Common myeloid progenitor, CD34-positive (primary cell): Measurements from ENCODE around the gene FLNB.
A peak's percentile ranks its signal among the peaks of the same experiment; 100 is the strongest.

Experiments used
- CTCF ChIA-PET: fragments of 350-600 bp; sonication (Branson Sonifier 250); formaldehyde crosslinking; loops from one replicate; lab custom pipeline; 2021; ENCODE audit warnings: antibody characterized with exemption; lab: Charles Lee
- POLR2A ChIA-PET: fragments of 350-600 bp; sonication (Branson Sonifier 250); formaldehyde crosslinking; loops from one replicate; lab custom pipeline; 2021; ENCODE audit warnings: antibody characterized with exemption; lab: Charles Lee
- DNase-seq, 3 donors: peaks; one replicate each; pipeline versions ENCODE4 v3.0.0 to v3.0.0-alpha.2; 2013
- H3K27ac ChIP-seq, 2 experiments: 1 replicate in 1 of 2; 2 replicates in 1 of 2; pipeline ENCODE4 v1.7.0; 2013; ENCODE audit warnings: inconsistent platforms in 2 of 2, low read length in 2 of 2, mild to moderate bottlenecking in 2 of 2, low read depth in 1 of 2, moderate library complexity in 1 of 2; ENCODE audit not compliant: severe bottlenecking in 2 of 2, insufficient read depth in 1 of 2, poor library complexity in 1 of 2
- H3K27me3 ChIP-seq, 5 experiments: replicated peaks in 2 of 5; 1 replicate in 3 of 5; 2 replicates in 2 of 5; pipeline versions ENCODE4 v1.6.1 to v1.7.0; 2013; ENCODE audit warnings: low read length in 4 of 5, mild to moderate bottlenecking in 2 of 5, moderate library complexity in 2 of 5, inconsistent platforms in 1 of 5; ENCODE audit not compliant: insufficient read depth in 5 of 5, control insufficient read depth in 4 of 5
- H3K36me3 ChIP-seq, 4 experiments: 1 replicate in 2 of 4; 2 replicates in 2 of 4; pipeline versions ENCODE4 v1.6.1 to v1.7.0; 2013; ENCODE audit warnings: low read length in 3 of 4, control low read depth in 1 of 4, mild to moderate bottlenecking in 1 of 4; ENCODE audit not compliant: control insufficient read depth in 4 of 4, insufficient read depth in 4 of 4
- H3K4me1 ChIP-seq, 4 experiments: 1 replicate in 3 of 4; 2 replicates in 1 of 4; pipeline versions ENCODE4 v1.6.1 to v1.7.1; 2013; ENCODE audit warnings: low read length in 3 of 4, mild to moderate bottlenecking in 3 of 4, control low read depth in 1 of 4, inconsistent platforms in 1 of 4, moderate library complexity in 1 of 4; ENCODE audit not compliant: control insufficient read depth in 4 of 4, insufficient read depth in 4 of 4; ENCODE audit errors: control extremely low read depth in 1 of 4
- H3K4me3 ChIP-seq, 7 experiments: 1 replicate in 4 of 7; 2 replicates in 3 of 7; pipeline versions ENCODE4 v1.5.1 to v1.7.0; 2013; ENCODE audit warnings: mild to moderate bottlenecking in 7 of 7, low read length in 6 of 7, moderate library complexity in 6 of 7, inconsistent platforms in 2 of 7, low read depth in 2 of 7, control low read depth in 1 of 7; ENCODE audit not compliant: insufficient read depth in 4 of 7, control insufficient read depth in 1 of 7; ENCODE audit errors: extremely low read depth in 1 of 7
- H3K9me3 ChIP-seq, 5 experiments: 1 replicate in 4 of 5; 2 replicates in 1 of 5; pipeline versions ENCODE4 v1.6.1 to v1.7.1; 2013; ENCODE audit warnings: low read length in 4 of 5, mild to moderate bottlenecking in 2 of 5, inconsistent platforms in 1 of 5, low read depth in 1 of 5, moderate library complexity in 1 of 5; ENCODE audit not compliant: control insufficient read depth in 4 of 5, insufficient read depth in 2 of 5; ENCODE audit errors: control extremely low read depth in 1 of 5
- WGBS: methylation state at CpG from one replicate; pipeline ENCODE4 v1.1.5; 2013; ENCODE audit not compliant: insufficient coverage; 5-methylcytosine and 5-hydroxymethylcytosine counted together

Gene FLNB

DNA sequence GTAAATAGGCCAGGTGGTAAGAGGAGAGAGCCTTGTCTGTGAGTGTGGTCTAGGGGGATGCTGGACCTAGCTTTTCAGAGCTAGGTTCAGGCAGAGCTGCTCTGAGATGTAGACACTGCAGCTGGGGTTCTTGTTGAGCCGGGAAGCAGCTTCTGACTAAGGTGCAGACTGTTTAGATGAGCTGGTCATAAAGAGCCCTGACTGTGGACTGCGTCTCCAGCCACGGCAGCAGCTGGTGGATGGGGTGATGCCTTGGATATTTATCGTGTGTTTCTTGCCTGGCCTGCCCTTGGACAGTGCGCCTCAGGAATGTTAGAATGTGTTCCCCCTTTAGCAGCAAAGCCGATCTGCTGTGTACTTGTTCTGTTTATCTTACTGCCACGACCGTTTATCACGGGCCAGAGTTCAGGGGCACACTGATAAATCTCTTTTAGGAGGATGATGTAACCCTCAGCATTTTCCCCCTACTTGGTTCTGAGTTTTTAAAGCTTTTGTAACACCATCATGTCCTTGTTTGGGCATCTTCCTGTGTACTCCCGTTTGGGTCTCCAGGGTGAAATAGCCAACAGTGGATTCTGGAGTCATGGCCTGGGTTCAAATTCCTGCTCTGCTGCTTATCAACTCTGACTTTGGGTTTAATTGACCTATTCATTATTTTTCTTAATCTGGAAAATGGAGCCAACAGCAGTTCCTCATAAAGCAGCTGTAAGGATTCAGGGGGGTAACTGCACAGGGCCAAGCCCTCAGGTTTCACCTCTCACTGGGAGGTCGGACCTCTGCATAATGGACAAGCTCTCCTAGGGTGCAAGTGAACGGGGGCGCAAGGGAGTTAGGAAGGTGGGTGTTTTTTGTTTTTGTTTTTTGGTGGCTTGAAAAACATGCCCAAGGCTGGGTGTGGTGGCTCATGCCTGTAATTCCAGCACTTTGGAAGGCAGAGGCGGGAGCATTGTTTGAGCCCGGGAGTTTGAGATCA is 51.4 kb downstream of the FLNB start:
- H3K27ac ChIP-seq: no peak overlapping the region
- ChIA-PET CTCF (interaction anchor here (0.7 to 2.3 kb wide), 6 partner anchors 12 to 138 kb away, joined by 3 to 7 read pairs (median 3); no protein-coding TSS in a partner anchor), POLR2A (interaction anchor here (0.6 kb wide), 2 partner anchors 23 to 98 kb away, joined by 3 read pairs; no protein-coding TSS in a partner anchor)
- peaks cover 4 to 24% (median 23%) of the 10 kb centered on the region in 4 experiments for H3K4me1 ChIP-seq
- 83% methylated on average over 10 of the region's 15 CpGs for WGBS
- H3K36me3 ChIP-seq: peaks cover 0 to 6% (median 3%) of the 10 kb centered on the region in 4 experiments
- H3K27me3 ChIP-seq: no peaks in the 10 kb centered on the region
- no peaks in the 10 kb centered on the region for H3K9me3 ChIP-seq
- peak in 1 of 3 donors; percentile 37 for DNase-seq
- no peak overlapping the region for H3K4me3 ChIP-seq

DNA sequence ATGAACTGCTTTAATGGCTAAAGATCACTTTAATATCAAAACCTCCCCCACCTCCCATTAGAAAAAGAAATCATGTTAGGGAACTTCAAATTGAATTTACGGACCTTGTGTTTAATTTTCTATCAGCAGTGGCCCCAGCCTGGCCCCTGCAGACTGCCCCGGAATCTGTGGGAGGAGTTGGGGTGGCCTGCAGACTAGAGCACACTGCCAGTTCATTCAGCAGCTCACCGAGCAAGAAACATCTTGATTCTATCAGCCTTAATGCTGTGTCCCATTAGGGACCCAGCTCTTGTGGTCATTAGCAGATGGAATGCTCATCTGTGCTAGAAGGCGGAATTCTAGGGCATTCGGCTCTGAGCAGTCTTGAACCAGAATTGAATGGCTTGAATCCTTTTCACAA is 54.2 kb downstream of the FLNB start:
- H3K27ac ChIP-seq: no peak overlapping the region
- ChIA-PET CTCF (interaction anchor here (1.9 to 3.5 kb wide), 2 partner anchors 10 to 20 kb away, joined by 5 to 11 read pairs; no protein-coding TSS in a partner anchor), POLR2A (no interaction called here)
- no peak overlapping the region for H3K4me3 ChIP-seq
- H3K4me1 ChIP-seq: peaks cover 4 to 33% (median 25%) of the 10 kb centered on the region in 4 experiments
- H3K9me3 ChIP-seq: no peaks in the 10 kb centered on the region
- no peaks in the 10 kb centered on the region for H3K27me3 ChIP-seq
- peaks cover 0 to 6% (median 3%) of the 10 kb centered on the region in 4 experiments for H3K36me3 ChIP-seq
- DNase-seq: no peak
- WGBS: 89% methylated on average over 5 of the region's 5 CpGs

- 85% methylated on average over 10 of the region's 12 CpGs for WGBS
Observed at GRCh38 chr3:58063022-58063815, 55.0 kb downstream of the FLNB start.

DNA sequence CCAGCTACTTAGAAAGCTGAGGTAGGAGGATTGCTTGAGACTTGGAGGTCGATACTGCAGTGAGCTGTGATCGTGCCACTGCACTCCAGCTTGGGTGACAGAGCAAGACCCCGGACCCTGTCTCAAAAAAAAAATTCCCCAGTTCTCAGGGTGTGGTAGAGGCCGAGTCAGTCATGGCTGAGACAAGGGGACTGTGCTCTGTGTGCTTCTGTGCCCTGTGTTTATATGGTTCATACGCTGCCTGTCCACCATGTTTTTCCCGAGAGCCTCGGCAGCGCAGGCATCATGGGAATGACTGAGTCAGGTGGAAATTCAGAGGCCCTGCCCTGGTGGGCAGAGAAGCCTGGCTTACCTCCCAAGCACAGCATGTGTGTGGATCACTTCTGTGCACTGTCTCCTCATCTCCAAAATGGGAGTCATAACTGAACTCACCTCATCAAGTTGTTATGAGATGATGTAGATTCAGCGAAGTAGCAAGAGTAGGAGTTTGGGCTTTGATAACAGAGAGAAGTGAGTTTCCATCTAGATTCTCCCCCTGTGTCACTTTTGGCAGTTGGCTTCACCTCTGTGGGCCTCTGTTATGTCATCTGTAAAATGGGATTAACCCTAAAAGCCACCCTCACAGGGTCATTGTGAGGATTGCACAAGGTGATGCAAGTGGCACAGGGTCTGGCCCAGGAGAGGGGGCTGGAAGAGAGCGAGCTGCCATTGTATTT is 56.9 kb downstream of the FLNB start:
- Histone ChIP-seq H3K4me3 (no peak overlapping the region), H3K27ac (no peak overlapping the region), H3K27me3 (no peaks in the 10 kb centered on the region), H3K36me3 (peaks cover 0 to 2% (median 0%) of the 10 kb centered on the region in 4 experiments), H3K9me3 (no peaks in the 10 kb centered on the region), H3K4me1 (peaks cover 0 to 30% (median 24%) of the 10 kb centered on the region in 4 experiments)
- WGBS: 100% methylated on average over 8 of the region's 10 CpGs
- ChIA-PET CTCF (interaction anchor here (0.9 to 3.5 kb wide), 5 partner anchors 10 to 111 kb away, joined by 3 to 11 read pairs (median 4); no protein-coding TSS in a partner anchor), POLR2A (no interaction called here)
- no peak for DNase-seq

More at GRCh38 chr3:58063022-58063815, 55.0 kb downstream of the FLNB start:
- Histone ChIP-seq H3K9me3 (no peaks in the 10 kb centered on the region), H3K4me1 (peaks cover 4 to 33% (median 25%) of the 10 kb centered on the region in 4 experiments), H3K36me3 (peaks cover 0 to 6% (median 3%) of the 10 kb centered on the region in 4 experiments), H3K27me3 (no peaks in the 10 kb centered on the region), H3K27ac (no peak overlapping the region), H3K4me3 (peak overlapping the region in 1 of 7 experiments; percentile 16)
- peak in 2 of 3 donors; percentile 64 to 68 for DNase-seq
- POLR2A ChIA-PET: interaction anchor here (0.6 kb wide), 1 partner anchor 84 kb away, joined by 3 read pairs; no protein-coding TSS in a partner anchor
- CTCF ChIA-PET: interaction anchor here (0.6 to 3.5 kb wide), 8 partner anchors 11 to 248 kb away, joined by 3 to 11 read pairs (median 4); no protein-coding TSS in a partner anchor

- CTCF ChIA-PET: interaction anchor here (0.9 to 3.5 kb wide), 4 partner anchors 13 to 25 kb away, joined by 3 to 11 read pairs (median 4); no protein-coding TSS in a partner anchor
Observed at GRCh38 chr3:58065700-58066167, 57.5 kb downstream of the FLNB start.

DNA sequence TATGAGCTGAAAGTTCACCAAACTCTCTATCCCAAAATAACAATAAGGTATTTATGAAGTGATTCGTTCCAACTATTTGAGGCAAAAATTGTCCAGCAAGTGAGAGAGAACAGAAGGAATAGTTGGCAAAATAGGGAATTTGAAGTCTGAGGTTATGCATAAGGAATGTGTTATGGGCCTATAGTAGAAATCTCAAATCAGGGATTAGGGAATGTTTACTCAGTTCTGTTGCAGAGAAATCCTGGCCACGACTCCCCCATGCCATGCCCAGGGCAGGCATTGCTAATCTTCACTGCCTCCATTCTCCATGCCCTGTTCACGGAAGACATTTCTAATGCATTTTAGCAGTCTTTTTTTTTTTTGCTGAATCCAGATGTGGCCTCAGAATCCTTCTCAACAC is 58.6 kb downstream of the FLNB start:
- ChIA-PET CTCF (interaction anchor here (1.4 kb wide), 1 partner anchor 20 kb away, joined by 3 read pairs; no protein-coding TSS in a partner anchor), POLR2A (no interaction called here)
- Histone ChIP-seq H3K4me1 (peaks cover 0 to 30% (median 24%) of the 10 kb centered on the region in 4 experiments), H3K27me3 (no peaks in the 10 kb centered on the region), H3K9me3 (no peaks in the 10 kb centered on the region), H3K4me3 (no peak overlapping the region), H3K27ac (no peak overlapping the region), H3K36me3 (no peaks in the 10 kb centered on the region)
- WGBS: 75% methylated on average over 3 of the region's 3 CpGs
- no peak for DNase-seq

More at GRCh38 chr3:58065700-58066167, 57.5 kb downstream of the FLNB start:
- Histone ChIP-seq H3K27ac (no peak overlapping the region), H3K4me1 (peaks cover 0 to 30% (median 24%) of the 10 kb centered on the region in 4 experiments), H3K27me3 (no peaks in the 10 kb centered on the region), H3K4me3 (no peak overlapping the region), H3K36me3 (peaks cover 0 to 1% (median 0%) of the 10 kb centered on the region in 4 experiments), H3K9me3 (no peaks in the 10 kb centered on the region)
- DNase-seq: no peak
- 89% methylated on average over 5 of the region's 6 CpGs for WGBS
- POLR2A ChIA-PET: interaction anchor here (0.7 kb wide), 1 partner anchor 106 kb away, joined by 3 read pairs; no protein-coding TSS in a partner anchor
